T-cell (primary cell): ENCODE measurements around the gene HECW1. TPM values are rescaled to one million over a fixed set of nuclear protein-coding genes. Genes with fewer than 3 reads are reported as not detected.

Experiments
- ATAC-seq, 4 experiments: fragments of 200-7000 bp in 3 of 4; fragments of 150-1000 bp in 1 of 4; cut with Tn5 transposase; replicated peaks in 1 of 4; 1 replicate in 3 of 4; 2 replicates in 1 of 4; pipeline ENCODE4 v1.10.0; 2021; ENCODE audit warnings: moderate library complexity in 3 of 4, mild to moderate bottlenecking in 2 of 4, moderate number of reproducible peaks in 1 of 4
- CTCF ChIA-PET, 2 donors: fragments of 300-600 bp; sonication (Branson Sonifier 250); formaldehyde crosslinking; loops; one replicate each; lab custom pipeline; 2022; ENCODE audit warnings: antibody characterized with exemption in 2 of 2; lab: Charles Lee
- POLR2A ChIA-PET, 2 donors: fragments of 300-600 bp; sonication (Branson Sonifier 250); formaldehyde crosslinking; loops; one replicate each; lab custom pipeline; 2022; ENCODE audit warnings: antibody characterized with exemption in 2 of 2; lab: Charles Lee
- DNase-seq, 35 experiments: peaks; one replicate each; pipeline versions ENCODE4 v3.0.0 to v3.0.0-alpha.2; 2013 to 2023
- H3K27ac ChIP-seq: one replicate; pipeline ENCODE4 v1.5.1; 2013; ENCODE audit warnings: low read length
- H3K27me3 ChIP-seq, 2 experiments: replicated peaks in 1 of 2; 1 replicate in 1 of 2; 2 replicates in 1 of 2; pipeline versions ENCODE4 v1.6.1 to v1.7.0; 2013; ENCODE audit warnings: low read length in 1 of 2, mixed read lengths in 1 of 2; ENCODE audit not compliant: control insufficient read depth in 2 of 2, insufficient read depth in 2 of 2; ENCODE audit errors: extremely low read depth in 1 of 2
- H3K36me3 ChIP-seq, 2 donors: 1 replicate in 1 of 2; 2 replicates in 1 of 2; pipeline versions ENCODE4 v1.6.1 to v1.7.0; 2013; ENCODE audit warnings: low read length in 1 of 2; ENCODE audit not compliant: control insufficient read depth in 2 of 2, insufficient read depth in 1 of 2; ENCODE audit errors: extremely low read depth in 1 of 2
- H3K4me1 ChIP-seq, 2 experiments: 1 replicate in 1 of 2; 2 replicates in 1 of 2; pipeline versions ENCODE4 v1.6.1 to v1.7.0; 2013; ENCODE audit warnings: low read length in 2 of 2, mixed read lengths in 1 of 2; ENCODE audit not compliant: insufficient read depth in 2 of 2, control insufficient read depth in 1 of 2; ENCODE audit errors: extremely low read depth in 1 of 2
- H3K4me3 ChIP-seq, 2 donors: 1 replicate in 1 of 2; 2 replicates in 1 of 2; pipeline versions ENCODE4 v1.5.1 to v1.7.0; 2013; ENCODE audit warnings: mild to moderate bottlenecking in 2 of 2, low read length in 1 of 2, moderate library complexity in 1 of 2; ENCODE audit not compliant: control insufficient read depth in 1 of 2; ENCODE audit errors: extremely low read depth in 1 of 2
- H3K9me3 ChIP-seq: 2 replicates; pipeline ENCODE4 v1.7.0; 2013
- H3K27ac Mint-ChIP-seq, 2 donors: one replicate each; pipeline ENCODE4 v1.8.0; 2020 to 2021; ENCODE audit warnings: mild to moderate bottlenecking in 2 of 2, mixed read lengths in 2 of 2
- H3K27me3 Mint-ChIP-seq, 2 donors: one replicate each; pipeline ENCODE4 v1.8.0; 2021 to 2022; ENCODE audit warnings: mixed read lengths in 2 of 2
- H3K36me3 Mint-ChIP-seq: one replicate; pipeline ENCODE4 v1.8.0; 2021; ENCODE audit warnings: mixed read lengths
- H3K4me1 Mint-ChIP-seq, 3 donors: one replicate each; pipeline ENCODE4 v1.8.0; 2020 to 2022; ENCODE audit warnings: mixed read lengths in 3 of 3, mild to moderate bottlenecking in 1 of 3
- H3K4me3 Mint-ChIP-seq, 3 donors: one replicate each; pipeline ENCODE4 v1.8.0; 2020 to 2022; ENCODE audit warnings: mild to moderate bottlenecking in 3 of 3, mixed read lengths in 3 of 3, moderate library complexity in 3 of 3
- H3K9me3 Mint-ChIP-seq, 3 donors: one replicate each; pipeline ENCODE4 v1.8.0; 2020 to 2022; ENCODE audit warnings: mixed read lengths in 3 of 3
- WGBS: methylation state at CpG from one replicate; pipeline ENCODE4 v1.1.5; 2013; ENCODE audit warnings: missing lambda C conversion rate; ENCODE audit not compliant: insufficient coverage; 5-methylcytosine and 5-hydroxymethylcytosine counted together
- total RNA-seq, 35 experiments: library from RNA in 6 of 35; stranded (reverse) in 6 of 35; fragments of 120-200 nt in 1 of 35; gene quantifications; one replicate each; pipeline versions ENCODE4 v1.2.1 to v1.2.4 and lab custom pipeline; 2013 to 2026

The HECW1 gene
- total RNA-seq, 5 donors from 2014 or later (not counting 1 experiment from before 2014, with no cell fraction given) = not detected

DNA sequence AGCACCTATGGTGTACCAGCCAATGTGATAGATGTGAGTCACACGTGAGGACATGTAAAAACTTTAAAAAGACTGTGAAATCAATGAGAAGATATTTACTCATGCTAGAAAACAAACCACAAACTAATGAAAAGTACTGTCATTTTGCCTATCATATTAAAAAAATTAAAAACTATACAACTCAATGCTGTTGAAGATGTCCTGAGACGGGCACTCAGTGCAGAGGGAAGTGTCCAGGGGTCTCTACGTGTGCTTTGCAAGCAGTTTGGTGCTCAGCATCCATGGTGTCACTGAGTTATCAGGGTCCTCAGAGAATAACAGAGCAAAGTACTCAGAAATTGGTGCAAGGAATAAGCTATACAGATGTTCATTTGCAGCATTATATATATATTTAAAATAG lies 162.3 kb downstream of the HECW1 start:
- Histone ChIP-seq H3K27me3 (peaks cover 0 to 7% of the 10 kb centered on the region in 2 experiments), H3K9me3 (no peaks in the 10 kb centered on the region), H3K27ac (no peak overlapping the region), H3K36me3 (no peaks in the 10 kb centered on the region), H3K4me3 (no peak overlapping the region), H3K4me1 (no peaks in the 10 kb centered on the region)
- Mint-ChIP-seq H3K9me3 (peaks cover 6 to 14% (median 10%) of the 10 kb centered on the region in 3 donors), H3K27ac (no peak overlapping the region), H3K4me3 (no peak overlapping the region), H3K27me3 (peaks cover 10 to 19% of the 10 kb centered on the region in 2 donors), H3K36me3 (no peaks in the 10 kb centered on the region), H3K4me1 (no peaks in the 10 kb centered on the region)
- CTCF ChIA-PET = interaction anchor here in 1 of 2 donors (0.6 kb wide), 1 partner anchor 10 kb away, joined by 3 read pairs; no protein-coding TSS in a partner anchor
- POLR2A ChIA-PET = no interaction called here
- no peak for DNase-seq
- no peak for ATAC-seq
- WGBS = 100% methylated on average over 1 of the region's 3 CpGs

DNA sequence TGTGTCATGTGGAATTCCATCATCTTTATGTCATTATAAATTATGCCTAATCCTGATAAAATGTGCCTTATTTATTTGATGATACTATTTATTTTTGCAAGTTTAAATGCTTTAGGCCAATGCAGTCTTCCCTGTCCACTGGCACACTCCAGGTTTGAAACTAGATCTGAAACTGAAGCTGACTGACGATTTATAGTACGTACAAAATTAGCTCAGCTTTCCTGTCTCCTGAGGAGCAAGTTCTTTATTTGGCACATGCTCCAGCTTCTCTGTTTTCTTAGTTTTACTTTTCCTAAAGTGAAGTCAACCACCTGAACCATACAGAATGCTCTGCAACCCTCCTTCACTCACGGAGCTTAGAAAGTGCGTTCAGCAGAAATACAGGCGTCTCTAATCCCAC lies 164.1 kb downstream of the HECW1 start:
- H3K27me3 Mint-ChIP-seq = peaks cover 12 to 20% of the 10 kb centered on the region in 2 donors
- ChIA-PET CTCF (no interaction called here), POLR2A (no interaction called here)
- no peaks in the 10 kb centered on the region for H3K4me1 ChIP-seq
- H3K4me1 Mint-ChIP-seq = no peaks in the 10 kb centered on the region
- no peak overlapping the region for H3K4me3 Mint-ChIP-seq
- no peaks in the 10 kb centered on the region for H3K9me3 ChIP-seq
- DNase-seq (no peak), ATAC-seq (no peak)
- peaks cover 0 to 4% of the 10 kb centered on the region in 2 experiments for H3K27me3 ChIP-seq
- H3K9me3 Mint-ChIP-seq = peaks cover 0 to 14% (median 7%) of the 10 kb centered on the region in 3 donors
- H3K36me3 Mint-ChIP-seq = no peaks in the 10 kb centered on the region
- H3K4me3 ChIP-seq = no peak overlapping the region
- 63% methylated on average over 2 of the region's 5 CpGs for WGBS
- no peaks in the 10 kb centered on the region for H3K36me3 ChIP-seq
- H3K27ac Mint-ChIP-seq = no peak overlapping the region
- H3K27ac ChIP-seq = no peak overlapping the region

DNA sequence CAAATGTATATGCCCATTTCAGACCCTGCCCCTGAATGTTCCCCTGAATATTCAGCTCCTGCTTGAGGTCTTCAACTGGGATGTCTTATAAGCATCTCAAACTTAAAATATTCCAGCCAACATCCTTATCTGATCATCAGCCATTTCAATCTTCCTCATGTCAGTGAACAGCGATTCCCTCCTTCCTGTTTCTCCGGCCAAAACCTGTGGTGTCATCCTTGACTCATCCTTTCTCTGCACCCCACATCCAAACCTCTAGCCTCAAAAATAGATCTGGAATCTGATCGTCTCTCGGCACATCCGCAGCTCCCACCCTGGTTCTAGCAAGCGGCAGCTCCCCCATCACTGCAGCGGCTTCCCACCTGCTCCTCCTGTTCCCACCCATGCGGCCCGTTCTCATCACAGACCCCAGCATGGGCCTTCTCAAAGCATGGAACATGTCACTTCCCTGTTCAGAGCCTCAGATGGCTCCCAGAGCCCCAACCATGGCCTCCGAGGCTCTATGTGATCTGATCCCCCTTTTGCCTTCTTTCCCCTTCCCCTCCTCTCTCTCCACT lies 165.7 kb downstream of the HECW1 start:
- Mint-ChIP-seq H3K4me3 (no peak overlapping the region), H3K4me1 (no peaks in the 10 kb centered on the region), H3K27ac (no peak overlapping the region), H3K27me3 (peaks cover 15 to 20% of the 10 kb centered on the region in 2 donors), H3K36me3 (no peaks in the 10 kb centered on the region), H3K9me3 (no peaks in the 10 kb centered on the region)
- DNase-seq = no peak
- Histone ChIP-seq H3K4me1 (no peaks in the 10 kb centered on the region), H3K4me3 (no peak overlapping the region), H3K36me3 (no peaks in the 10 kb centered on the region), H3K27ac (no peak overlapping the region), H3K27me3 (peaks cover 0 to 10% of the 10 kb centered on the region in 2 experiments), H3K9me3 (no peaks in the 10 kb centered on the region)
- POLR2A ChIA-PET = no interaction called here
- ATAC-seq = no peak
- CTCF ChIA-PET = interaction anchor here in 1 of 2 donors (1.1 kb wide), 1 partner anchor 11 kb away, joined by 3 read pairs; no protein-coding TSS in a partner anchor
- WGBS = 89% methylated on average over 10 of the region's 10 CpGs

DNA sequence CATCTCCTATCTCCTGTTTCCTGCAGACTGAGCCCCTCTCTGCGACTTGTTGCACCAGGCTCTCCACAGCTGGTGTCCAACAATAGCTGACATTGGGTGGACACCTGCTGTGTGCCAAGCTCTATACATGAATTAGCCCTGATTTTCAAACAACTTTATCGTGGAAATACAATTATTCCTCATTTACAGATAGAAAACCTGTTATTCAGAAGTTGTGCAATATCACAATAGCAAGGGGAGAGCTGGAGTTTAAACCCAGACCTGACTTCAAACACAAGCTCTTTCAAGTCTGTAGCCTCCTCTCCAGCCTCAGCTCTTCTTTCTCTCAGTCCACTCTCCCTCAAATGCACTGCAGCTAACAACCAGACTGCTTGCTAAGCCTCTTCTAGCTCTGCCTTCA lies 168.8 kb downstream of the HECW1 start:
- H3K4me3 Mint-ChIP-seq = no peak overlapping the region
- Histone ChIP-seq H3K9me3 (no peaks in the 10 kb centered on the region), H3K36me3 (no peaks in the 10 kb centered on the region), H3K27me3 (peaks cover 0 to 10% of the 10 kb centered on the region in 2 experiments), H3K27ac (no peak overlapping the region), H3K4me1 (no peaks in the 10 kb centered on the region), H3K4me3 (no peak overlapping the region)
- H3K36me3 Mint-ChIP-seq = no peaks in the 10 kb centered on the region
- ATAC-seq (no peak), DNase-seq (no peak)
- no peak overlapping the region for H3K27ac Mint-ChIP-seq
- peaks cover 0 to 6% (median 5%) of the 10 kb centered on the region in 3 donors for H3K9me3 Mint-ChIP-seq
- ChIA-PET CTCF (interaction anchor here in 1 of 2 donors (0.5 kb wide), 1 partner anchor 440 kb away, joined by 4 read pairs; no protein-coding TSS in a partner anchor), POLR2A (no interaction called here)
- peaks cover 15 to 20% of the 10 kb centered on the region in 2 donors for H3K27me3 Mint-ChIP-seq
- 63% methylated on average over 1 of the region's 2 CpGs for WGBS
- H3K4me1 Mint-ChIP-seq = no peaks in the 10 kb centered on the region

DNA sequence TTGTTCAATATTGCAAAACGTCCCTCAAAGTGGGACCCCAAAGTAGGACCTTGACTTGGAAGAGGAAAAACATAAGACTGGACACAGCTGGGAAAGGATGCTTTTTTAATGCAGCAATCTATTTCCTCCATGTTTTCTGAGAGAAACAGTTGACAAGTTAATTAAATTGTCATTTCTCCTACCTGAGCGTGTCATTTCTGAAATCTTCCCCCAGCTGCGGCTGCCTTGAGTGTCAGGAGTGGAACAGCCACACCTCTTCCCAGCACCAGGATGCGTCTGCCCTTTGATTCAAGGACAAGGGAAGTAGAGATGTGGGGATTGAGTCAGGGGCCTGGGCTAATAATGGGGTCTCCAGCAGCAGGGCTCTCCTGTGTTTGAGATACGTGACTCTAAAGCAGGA lies 171.3 kb downstream of the HECW1 start:
- Histone ChIP-seq H3K27ac (no peak overlapping the region), H3K36me3 (no peaks in the 10 kb centered on the region), H3K9me3 (no peaks in the 10 kb centered on the region), H3K27me3 (peaks cover 0 to 6% of the 10 kb centered on the region in 2 experiments), H3K4me1 (no peaks in the 10 kb centered on the region), H3K4me3 (no peak overlapping the region)
- Mint-ChIP-seq H3K27me3 (peaks cover 11 to 12% of the 10 kb centered on the region in 2 donors), H3K4me1 (no peaks in the 10 kb centered on the region), H3K27ac (no peak overlapping the region), H3K9me3 (peaks cover 0 to 6% (median 5%) of the 10 kb centered on the region in 3 donors), H3K36me3 (no peaks in the 10 kb centered on the region), H3K4me3 (no peak overlapping the region)
- no CpG with 5 or more reads among the region's 5 CpGs for WGBS
- ChIA-PET POLR2A (no interaction called here), CTCF (no interaction called here)
- ATAC-seq (no peak), DNase-seq (no peak)

DNA sequence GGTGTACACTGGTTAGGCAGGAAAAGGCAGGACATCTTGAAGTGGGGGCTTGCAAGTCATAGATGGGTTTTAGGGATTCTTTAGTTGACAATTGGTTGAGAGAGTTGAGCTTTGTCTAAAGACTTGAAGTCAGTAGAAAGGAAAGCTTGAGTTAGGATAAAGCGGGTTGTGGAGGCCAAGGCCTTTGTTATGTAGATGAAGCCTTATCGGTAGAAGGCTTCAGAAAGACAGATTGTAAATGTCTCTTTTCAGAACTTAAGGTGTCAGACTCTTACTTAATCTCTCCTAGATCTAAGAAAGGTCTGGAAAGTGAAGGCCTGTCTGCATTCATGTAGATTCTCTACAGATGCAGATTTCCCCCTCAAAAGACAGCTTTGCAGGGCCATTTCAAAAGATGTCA lies 177.4 kb downstream of the HECW1 start:
- Mint-ChIP-seq H3K4me3 (no peak overlapping the region), H3K36me3 (peaks cover 3% of the 10 kb centered on the region), H3K27me3 (peaks cover 0 to 11% of the 10 kb centered on the region in 2 donors), H3K9me3 (peaks cover 9 to 17% (median 12%) of the 10 kb centered on the region in 3 donors), H3K27ac (no peak overlapping the region), H3K4me1 (no peaks in the 10 kb centered on the region)
- Histone ChIP-seq H3K4me1 (no peaks in the 10 kb centered on the region), H3K9me3 (no peaks in the 10 kb centered on the region), H3K4me3 (no peak overlapping the region), H3K36me3 (no peaks in the 10 kb centered on the region), H3K27ac (no peak overlapping the region), H3K27me3 (peaks cover 0 to 9% of the 10 kb centered on the region in 2 experiments)
- ATAC-seq = no peak
- DNase-seq = no peak
- 100% methylated on average over 1 of the region's 2 CpGs for WGBS
- ChIA-PET CTCF (no interaction called here), POLR2A (no interaction called here)
